NOMO-1 treated with dmso at 0.1 percent for 144 hours (cell line): Measurements from ENCODE around the gene MFSD2B.
"Not testable (repeated sequence)": the region's sequence is repeated elsewhere in the genome, so short reads cannot be mapped to it uniquely, and the experiment has no call there.

Experiments used
- DNase-seq: peaks from one replicate; lab custom pipeline; 2025; ENCODE audit not compliant: unreplicated experiment; lab: John Stamatoyannopoulos, UW

MFSD2B gene, protein sequence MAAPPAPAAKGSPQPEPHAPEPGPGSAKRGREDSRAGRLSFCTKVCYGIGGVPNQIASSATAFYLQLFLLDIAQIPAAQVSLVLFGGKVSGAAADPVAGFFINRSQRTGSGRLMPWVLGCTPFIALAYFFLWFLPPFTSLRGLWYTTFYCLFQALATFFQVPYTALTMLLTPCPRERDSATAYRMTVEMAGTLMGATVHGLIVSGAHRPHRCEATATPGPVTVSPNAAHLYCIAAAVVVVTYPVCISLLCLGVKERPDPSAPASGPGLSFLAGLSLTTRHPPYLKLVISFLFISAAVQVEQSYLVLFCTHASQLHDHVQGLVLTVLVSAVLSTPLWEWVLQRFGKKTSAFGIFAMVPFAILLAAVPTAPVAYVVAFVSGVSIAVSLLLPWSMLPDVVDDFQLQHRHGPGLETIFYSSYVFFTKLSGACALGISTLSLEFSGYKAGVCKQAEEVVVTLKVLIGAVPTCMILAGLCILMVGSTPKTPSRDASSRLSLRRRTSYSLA

DNA sequence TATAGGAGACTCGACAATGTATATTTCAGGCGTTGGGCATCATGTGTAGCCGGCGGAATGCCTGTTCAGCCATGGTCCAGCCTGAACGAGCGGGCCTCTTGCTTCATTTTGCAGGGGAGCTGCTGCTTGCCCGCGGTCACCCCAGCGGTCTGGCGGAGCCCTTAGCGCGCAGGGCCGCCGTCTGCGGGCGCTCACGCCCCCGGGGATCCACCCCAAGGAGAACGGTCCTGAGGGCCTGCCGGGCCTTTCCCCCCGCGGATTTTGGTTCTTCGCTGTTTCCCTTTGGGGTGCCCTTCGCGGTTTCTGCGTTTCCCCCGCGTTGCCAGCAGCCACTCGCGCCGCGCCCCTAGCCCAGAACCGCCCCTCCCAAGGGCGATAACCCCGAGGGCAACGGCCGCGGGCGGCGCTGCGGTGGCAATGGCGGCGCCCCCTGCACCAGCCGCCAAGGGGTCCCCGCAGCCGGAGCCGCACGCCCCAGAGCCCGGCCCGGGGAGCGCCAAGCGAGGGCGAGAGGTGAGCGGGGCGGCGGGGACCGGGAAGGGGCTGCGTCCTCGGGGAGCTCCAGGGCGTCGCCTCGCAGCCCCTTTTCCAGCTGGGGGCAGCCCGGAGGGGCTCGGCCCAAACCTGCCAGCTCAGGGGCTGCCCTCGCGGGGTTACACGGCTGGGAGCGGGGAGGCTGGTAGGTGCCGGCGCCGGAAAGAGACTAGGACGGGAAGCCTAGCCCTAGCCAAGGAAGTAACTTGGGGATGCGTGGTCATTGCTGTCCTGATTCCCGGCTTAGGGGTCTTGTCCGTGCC, at the start of gene MFSD2B:
Gene MFSD2B (plus strand): TSS at position 406 of the 797 bp plus-strand sequence. CDS start 12 bp downstream, at position 418.
- DNase-seq = no peak

DNA sequence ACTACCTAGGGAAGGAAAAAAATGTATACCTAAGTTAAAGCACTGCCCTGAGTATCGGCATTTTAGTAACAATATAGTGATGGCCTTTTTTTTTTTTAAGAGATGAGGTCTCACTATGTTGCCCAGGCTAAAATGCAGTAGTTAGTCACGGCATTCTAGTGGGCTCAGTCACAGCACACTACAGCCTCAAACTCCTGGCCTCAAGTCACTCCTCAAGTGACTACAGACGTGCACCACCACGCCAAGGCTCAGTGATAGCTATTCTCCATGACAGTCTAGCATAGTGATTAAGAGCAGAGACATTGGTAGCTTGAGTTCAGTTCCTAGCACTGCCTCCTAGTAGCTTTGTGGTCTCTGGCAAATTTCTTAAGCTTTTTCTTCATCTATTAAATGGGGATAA, 42.0 kb upstream of the MFSD2B start:
- no peak for DNase-seq

DNA sequence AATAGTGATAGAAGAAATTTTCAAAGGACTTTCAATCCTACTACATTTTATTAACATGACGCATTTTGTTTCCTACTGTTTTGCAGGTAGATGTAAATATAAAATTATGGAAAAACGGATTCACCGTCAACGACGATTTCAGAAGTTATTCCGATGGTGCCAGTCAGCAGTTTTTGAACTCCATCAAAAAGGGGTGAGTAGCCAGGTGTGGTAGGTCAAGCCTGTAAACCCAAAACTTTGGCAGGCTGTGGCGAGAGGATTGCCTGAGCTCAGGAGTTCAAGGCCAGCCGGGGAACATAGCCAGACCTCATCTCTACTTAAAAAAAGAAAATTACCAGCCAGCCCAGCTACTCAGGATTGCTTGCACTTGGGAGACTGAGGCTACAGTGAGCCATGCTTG, 33.0 kb upstream of the MFSD2B start:
- no peak for DNase-seq

DNA sequence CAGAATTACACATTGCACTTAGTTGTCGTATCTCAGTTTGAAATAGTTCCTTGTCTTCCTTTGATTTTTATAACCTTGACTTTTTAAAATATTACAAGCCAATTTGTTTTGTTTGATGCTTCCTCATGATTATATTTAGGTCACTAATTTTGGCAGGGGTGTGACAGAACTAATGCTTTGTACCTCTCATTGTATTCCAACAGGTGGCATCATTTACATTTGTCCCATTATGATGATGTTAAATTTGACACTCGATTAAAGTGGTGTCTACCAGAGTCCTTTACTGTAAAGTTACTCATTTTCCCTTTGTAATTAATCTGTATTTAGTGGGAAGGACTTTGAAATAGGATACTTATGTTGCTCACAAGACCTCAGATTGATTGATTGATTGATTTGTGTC, 21.5 kb upstream of the MFSD2B start:
- no peak for DNase-seq

DNA sequence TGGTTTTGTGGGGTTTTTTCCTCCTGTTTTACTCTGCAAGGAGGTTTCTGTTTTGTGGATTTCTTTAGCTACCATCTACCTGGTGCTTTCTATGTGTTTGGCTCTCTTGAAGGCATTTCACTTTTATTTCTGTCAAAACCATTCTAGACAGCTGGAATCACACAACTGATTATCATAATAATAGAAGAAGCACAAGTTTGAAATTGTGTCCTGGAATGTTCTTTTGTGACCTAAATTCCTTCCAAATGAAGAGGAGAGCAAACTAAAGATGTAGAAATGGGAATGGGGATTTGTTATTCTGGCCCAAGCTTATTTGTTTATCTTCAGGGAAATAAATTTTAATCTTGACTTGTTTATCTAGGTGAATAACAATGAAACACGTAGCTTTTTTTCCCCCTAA, 17.0 kb upstream of the MFSD2B start:
- no peak for DNase-seq

DNA sequence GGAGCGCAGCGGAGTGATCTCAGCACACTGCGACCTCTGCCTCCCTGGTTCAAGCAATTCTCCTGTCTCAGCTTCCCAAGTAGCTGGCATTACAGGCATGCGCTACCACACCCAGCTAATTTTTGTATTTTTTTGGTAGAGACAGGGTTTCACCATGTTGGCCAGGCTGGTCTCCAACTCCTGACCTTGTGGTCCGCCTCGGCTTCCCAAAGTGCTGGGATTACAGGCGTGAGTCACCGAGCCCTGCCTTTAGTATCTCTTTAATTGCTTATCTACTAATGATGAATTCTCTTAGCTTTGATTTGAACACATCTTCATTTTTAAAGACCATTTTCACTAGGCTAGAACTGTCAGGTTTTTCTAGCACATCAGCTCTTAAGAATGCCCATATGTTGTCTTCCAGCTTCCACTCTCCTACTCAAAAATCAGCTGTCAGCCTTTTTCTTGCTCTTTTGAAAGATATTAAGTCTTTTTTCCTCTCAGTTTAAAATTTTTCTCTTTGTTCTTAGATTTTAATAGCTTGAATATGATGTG, 16.1 kb upstream of the MFSD2B start:
- DNase-seq = no peak

DNA sequence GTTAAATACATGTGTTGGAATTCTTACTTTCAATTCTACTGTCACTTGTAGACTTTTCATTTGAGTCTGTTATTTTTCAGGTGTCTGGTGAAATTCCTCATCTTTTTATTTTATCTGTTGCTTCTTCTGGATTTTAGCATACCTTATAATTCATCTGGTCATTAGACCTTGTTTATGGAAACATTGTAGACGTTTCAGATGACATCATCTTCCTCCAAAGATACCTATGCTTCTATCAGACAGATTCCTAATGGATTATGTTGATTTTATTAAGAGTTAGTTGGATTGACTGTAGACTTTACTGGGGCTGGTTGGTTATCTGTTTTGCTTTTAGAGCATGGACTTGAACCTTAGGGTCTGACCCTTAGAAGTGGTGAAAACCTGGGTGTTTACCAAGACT, 15.3 kb upstream of the MFSD2B start:
- no peak for DNase-seq

DNA sequence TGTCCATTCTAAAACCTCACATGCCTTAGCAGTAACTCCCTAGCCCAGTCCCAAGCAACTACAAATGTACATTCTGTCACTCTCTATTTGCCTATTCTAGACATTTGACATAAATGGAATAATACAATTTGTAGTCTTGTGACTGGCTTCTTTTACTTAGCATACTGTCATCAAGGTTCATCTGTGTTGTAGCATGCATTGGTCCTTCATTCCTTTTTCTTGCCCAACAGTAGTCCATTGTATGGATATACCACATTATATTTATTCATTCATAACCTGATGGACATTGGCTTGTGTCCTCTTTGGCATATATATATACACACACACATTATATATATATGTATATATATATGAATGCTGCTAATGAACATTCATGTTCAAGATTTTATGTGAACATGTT, 2.2 kb upstream of the MFSD2B start:
- DNase-seq = no peak

DNA sequence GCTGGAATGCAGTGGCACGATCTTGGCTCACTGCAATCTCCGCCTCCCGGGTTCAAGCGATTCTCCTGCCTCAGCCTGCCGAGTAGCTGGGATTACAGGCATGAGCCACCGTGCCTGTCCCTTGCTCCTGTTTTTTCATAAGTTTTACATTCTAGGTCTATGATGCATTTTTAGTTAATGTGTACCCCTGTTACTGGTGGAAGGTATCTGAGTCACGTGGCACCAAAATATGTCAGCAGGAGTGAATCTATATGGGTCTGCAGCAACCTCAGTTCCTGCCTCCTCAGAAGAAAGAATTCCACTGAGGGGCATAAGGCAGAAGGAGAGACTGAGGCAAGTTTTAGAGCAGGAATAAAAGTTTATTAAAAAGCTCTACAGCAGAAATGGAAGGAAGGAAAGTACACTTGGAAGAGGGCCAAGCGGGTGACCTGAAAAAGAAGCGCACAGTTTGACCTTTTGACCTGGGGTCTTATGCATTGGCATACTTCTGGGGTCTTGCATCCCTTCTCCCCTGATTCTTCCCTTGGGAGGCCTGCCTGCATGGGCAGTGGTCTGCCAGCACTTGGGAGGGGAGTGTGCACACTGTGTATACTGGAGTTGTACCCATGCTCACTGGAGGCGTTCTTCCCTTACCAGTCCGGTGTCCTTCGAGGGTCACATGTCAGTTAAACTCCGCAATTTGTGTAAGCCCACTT, 1.1 kb upstream of the MFSD2B start:
- DNase-seq = no peak

DNA sequence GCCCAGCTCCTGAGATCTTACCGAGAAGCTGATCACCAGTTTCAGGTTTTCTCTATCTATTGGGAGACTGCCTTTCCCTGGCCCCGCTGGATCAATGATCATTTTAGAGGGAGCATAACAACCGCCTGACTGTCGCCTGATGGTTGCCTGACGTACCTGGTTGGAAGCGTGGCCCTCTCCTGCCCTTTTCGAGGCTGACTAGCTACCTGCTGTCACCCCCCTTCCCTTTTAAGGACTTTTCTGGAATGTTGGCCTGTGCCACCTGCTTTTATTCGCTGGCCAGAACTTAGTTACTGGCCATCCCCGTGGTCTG, 562 bp upstream of the MFSD2B start:
- DNase-seq = no peak

DNA sequence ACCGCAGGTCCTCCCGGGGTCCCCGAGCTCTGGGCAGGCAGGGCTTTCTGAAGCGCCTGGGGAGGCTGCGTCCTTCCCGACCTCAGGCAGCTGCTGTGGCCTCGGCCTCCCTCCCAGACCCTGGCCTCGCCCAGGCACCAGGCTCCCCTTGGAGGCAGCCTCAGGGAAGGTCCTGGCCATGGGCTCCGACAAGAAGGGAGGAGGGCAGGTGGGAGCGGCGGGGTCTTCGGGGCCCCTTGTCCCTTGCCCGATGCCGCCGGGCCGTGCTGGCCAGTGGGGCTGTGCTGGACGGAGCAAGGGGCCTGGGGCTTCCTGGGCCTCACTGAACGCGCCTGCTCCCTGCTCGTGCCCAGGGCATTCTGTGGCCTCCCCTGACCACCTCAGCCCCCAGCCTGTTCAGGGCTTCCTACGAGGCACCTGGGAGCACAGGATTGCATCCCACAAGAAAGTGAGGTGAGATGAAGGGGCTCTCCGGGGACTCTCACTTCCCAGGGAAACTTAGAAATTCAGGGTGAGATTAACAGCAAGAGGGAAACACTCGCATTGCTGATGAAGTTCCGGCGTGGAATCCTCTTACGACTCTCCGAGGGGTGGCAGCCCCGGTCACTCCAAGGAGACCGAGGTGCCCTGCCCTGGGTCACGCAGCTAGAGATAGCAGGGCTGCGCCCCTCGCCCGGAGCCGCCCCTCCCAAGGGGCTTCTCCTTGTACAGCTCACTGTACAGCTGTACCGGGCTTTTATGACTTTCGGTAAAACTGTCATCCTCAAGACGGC, 778 bp downstream of the MFSD2B start:
- no peak for DNase-seq

DNA sequence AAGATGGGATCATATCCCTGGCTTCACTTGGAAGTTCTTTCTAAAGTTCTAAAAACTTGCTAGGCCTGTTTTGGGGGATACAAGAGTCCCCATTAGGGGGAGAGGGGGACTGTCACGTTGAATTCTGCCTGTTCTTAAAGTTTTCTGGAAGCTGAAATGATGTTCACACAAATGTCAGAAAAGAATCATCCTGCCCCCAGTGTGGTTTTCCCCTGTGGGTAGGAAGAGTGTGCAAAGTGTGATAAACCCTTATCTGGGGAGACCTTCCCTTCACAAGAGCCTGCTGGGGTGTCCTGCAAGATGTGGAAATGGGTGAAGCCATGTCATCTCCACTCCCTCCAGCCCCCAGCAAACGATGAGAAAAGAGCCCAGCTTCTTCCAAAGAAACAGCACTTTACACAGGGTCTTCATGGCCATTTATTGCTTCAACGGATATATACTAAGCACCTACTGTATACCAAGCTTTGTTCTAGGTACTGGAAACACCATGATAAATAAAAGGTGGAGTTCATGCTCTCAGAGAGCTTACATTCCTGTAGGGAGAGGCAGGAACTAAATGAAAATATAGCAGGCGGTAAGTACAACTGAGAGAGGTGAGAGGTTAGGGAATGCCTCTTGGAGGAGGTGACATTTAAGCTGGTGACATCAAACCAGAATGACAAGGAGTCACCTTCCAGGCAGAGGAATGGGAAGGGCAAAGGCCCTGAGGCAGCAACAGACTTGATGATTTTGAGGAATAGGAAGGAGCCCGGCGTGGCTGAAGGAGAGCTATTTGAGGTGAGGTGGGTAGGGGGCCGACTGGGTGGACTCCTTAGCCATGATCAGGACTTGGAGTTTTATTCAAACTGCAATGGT, 1.6 kb downstream of the MFSD2B start:
- DNase-seq = no peak

DNA sequence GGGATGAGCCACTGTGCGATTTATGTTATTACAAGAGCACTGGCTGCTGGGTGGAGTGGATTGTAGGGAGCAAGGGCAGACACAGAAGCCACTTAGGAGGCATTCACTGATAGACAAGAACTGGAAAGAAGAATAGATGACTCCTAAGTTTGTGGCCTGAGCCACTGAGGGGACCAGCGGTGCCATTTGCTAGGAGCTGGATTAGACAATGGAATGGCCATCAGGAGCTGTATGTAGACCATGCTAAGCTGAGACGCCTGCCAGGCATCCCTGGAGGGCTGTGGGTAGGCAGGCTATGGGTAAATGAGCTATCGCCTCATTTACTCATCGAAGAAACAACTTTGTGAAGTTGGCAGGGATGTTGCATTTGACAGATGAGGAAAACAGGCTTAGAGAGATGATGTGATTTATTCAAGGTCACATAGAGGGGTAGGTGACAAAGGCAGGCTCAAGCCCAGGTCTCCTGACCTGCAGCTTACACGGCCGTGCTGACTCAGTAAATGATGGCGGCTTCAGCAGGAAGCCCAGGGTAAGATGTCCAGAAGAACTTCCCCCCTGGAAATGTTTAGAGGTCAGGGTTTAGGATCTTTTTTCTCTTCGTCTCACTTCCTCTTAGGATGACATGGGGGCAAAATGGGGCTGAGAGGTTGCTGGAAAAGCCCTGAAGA, 2.8 kb downstream of the MFSD2B start:
- DNase-seq = no peak

DNA sequence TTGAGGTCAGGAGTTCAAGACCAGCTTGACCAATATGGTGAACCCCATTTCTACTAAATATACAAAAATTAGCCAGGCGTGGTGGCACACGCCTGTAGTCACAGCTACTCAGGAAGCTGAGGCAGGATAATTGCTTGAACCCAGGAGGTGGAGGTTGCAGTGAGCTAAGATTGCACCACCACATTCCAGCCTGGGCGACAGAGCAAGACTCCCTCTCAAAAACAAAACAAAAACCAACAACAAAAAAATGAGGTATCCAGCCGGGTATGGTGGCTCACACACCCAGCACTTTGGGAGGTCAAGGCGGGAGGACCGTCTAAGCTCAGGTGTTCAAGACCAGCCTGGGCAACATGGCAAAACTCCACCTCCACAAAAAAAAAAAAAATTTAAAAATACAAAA, 5.0 kb downstream of the MFSD2B start:
- not testable (repeated sequence) for DNase-seq

DNA sequence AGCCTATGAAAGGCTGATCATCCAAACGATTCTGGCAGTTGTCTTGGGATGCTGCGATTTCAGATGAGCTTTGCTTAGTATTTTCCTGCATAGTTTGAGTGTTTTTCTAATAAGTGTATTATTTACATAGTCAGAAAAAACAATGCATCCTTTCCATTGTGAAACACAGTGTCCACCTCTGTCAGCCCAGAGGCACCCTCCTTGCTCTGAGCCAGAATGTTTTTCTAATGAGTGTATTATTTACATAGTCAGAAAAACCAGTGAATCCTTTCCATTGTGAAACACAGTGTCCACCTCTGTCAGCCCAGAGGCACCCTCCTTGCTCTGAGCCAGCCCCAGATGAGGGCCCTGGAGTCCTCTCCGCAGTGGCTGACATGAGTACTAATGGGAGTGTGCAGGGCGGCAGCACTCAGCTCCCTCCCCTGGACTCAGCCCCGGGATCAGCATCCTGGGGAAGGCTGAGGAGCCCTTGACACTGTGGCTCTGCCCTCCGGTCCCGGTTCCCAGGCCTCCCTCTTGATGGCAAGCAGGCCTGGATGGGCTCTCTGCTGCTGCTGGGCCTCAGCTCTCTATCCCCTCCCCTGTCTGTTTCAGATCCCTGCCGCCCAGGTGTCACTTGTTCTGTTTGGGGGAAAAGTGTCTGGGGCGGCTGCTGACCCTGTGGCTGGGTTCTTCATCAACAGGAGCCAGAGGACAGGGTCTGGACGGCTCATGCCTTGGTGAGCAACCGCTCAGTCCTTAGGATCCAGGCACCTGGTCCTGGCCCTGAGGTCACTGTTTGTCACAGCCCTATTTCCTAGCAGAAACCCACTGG, 5.9 kb downstream of the MFSD2B start:
- DNase-seq = no peak

DNA sequence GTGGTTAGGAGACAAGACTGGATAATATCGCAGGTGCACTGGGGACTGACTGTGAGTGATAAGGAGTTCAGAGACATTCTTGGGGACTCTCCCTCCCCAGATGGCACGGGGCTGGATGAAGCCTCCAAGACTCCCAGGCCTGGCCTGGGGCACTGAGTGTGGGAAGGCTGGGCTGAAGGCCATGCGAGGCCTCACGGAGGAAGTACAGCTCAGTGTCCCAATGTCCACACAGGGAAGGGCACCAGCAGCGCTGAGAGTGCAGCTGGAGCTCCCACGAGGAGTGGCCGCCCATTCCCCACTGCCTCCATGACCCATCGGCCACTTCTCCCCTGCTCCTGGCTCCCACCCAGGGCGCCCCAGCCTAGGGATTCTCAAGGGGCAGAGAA, 6.5 kb downstream of the MFSD2B start:
- DNase-seq = no peak

DNA sequence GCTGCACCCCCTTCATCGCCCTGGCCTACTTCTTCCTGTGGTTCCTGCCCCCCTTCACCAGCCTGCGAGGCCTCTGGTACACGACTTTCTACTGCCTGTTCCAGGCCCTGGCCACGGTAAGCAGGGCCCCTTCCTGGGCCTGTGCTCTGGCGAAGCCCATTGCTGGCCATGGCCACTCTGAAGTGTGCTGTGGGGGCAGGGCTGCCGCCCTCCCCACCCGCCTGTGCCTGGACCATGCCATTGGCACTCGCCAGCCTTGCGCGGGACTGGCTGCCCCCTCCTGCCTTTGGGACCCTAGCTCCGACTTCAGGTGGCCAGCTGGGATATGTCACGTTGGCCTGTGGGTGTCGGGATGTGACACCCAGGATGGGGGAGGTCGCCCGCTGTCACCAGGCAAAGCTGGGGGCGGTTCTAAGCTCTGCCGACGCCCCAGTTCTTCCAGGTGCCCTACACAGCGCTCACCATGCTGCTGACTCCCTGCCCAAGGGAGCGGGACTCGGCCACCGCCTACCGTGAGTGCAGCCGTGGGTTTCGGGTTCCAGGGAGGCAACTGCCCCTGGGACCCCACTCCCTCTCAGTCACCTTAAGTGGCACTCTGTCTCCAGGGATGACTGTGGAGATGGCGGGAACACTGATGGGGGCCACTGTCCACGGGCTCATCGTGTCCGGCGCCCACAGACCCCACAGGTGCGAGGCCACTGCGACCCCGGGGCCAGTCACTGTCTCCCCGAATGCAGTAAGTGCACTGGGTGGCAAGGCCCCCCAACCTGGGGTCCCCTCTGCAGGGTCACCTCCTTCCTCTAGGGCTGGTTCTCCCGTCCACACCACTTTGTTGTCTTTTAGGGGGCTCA, 7.2 kb downstream of the MFSD2B start:
- DNase-seq = no peak

DNA sequence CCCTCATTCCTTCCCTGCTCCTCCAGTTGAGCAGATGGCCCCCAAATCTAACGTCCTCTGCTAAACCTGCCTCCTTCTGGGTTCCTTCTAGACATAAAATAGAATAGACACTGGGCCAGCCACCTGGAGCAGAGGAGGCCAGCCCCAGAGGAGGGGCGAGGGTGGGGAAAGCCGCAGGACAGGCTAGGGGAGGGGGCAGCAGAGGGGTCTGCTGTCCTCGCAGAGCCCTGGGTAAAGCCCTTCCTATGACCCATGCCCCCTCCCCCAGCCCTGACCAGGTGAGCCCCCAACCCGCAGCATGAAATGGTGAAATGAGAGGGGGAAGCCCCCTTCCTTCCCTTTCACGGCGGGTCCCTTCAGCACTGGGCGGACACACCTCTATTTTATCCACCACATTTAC, 7.8 kb downstream of the MFSD2B start:
- no peak for DNase-seq
